DOHH2 (cell line): ENCODE measurements around the gene SLC8A1.

Experiments used
- H3F3A ChIP-seq: fragments of 200-600 bp; sonication (generic), shearing (Covaris generic); 2 replicates; pipeline ENCODE4 v1.6.0; 2016; ENCODE audit warnings: antibody characterized with exemption, mild to moderate bottlenecking; ENCODE audit not compliant: control insufficient read depth, insufficient read depth
- H3K27ac ChIP-seq: fragments of 200-600 bp; sonication (generic); 2 replicates; pipeline ENCODE4 v1.5.1; 2014; ENCODE audit warnings: low read depth, mild to moderate bottlenecking, low read length, moderate library complexity
- H3K27me3 ChIP-seq: fragments of 200-600 bp; sonication (generic); 2 replicates; pipeline ENCODE4 v1.6.1; 2014; ENCODE audit warnings: mild to moderate bottlenecking, low read length, mixed read lengths; ENCODE audit not compliant: control insufficient read depth
- H3K36me3 ChIP-seq: fragments of 200-600 bp; sonication (generic); 2 replicates; pipeline ENCODE4 v1.6.1; 2014; ENCODE audit warnings: mild to moderate bottlenecking, low read length, moderate library complexity, mixed read lengths; ENCODE audit not compliant: control insufficient read depth
- H3K4me1 ChIP-seq: fragments of 200-600 bp; sonication (generic); 2 replicates; pipeline ENCODE4 v1.6.1; 2014; ENCODE audit warnings: mild to moderate bottlenecking, low read length, mixed read lengths; ENCODE audit not compliant: control insufficient read depth
- H3K4me2 ChIP-seq: fragments of 200-600 bp; sonication (generic); 2 replicates; pipeline ENCODE4 v1.6.0; 2014; ENCODE audit warnings: mild to moderate bottlenecking, low read length, moderate library complexity
- H3K4me3 ChIP-seq: fragments of 200-600 bp; sonication (generic); 2 replicates; pipeline ENCODE4 v1.5.1; 2014; ENCODE audit warnings: mild to moderate bottlenecking, low read length, mixed read lengths
- H3K79me2 ChIP-seq: fragments of 200-600 bp; sonication (generic); 2 replicates; pipeline ENCODE4 v1.6.1; 2014; ENCODE audit warnings: mild to moderate bottlenecking, low read length, mixed read lengths; ENCODE audit not compliant: control insufficient read depth
- H3K9me2 ChIP-seq: fragments of 200-600 bp; sonication (generic); replicated peaks from 2 replicates; pipeline ENCODE4 v1.6.1; 2014; ENCODE audit warnings: mild to moderate bottlenecking, low read length, mixed read lengths; ENCODE audit not compliant: control insufficient read depth
- H3K9me3 ChIP-seq: fragments of 200-600 bp; sonication (generic); 2 replicates; pipeline ENCODE4 v1.6.1; 2014; ENCODE audit warnings: antibody characterized with exemption, low read length, mixed read lengths; ENCODE audit not compliant: control insufficient read depth, insufficient read depth
- H4K20me1 ChIP-seq: fragments of 200-600 bp; sonication (generic); 2 replicates; pipeline ENCODE4 v1.6.0; 2014; ENCODE audit warnings: low read depth, mild to moderate bottlenecking, antibody characterized with exemption, low read length, moderate library complexity; ENCODE audit not compliant: control insufficient read depth, insufficient read depth
- CTCF ChIP-seq: fragments of 200-600 bp; sonication (generic); IDR thresholded peaks from one replicate; pipeline ENCODE4 v1.5.1; 2014; ENCODE audit warnings: antibody characterized with exemption, mild to moderate bottlenecking, low read depth, low read length; ENCODE audit not compliant: poor library complexity, severe bottlenecking
- EZH2phosphoT487 ChIP-seq: fragments of 200-600 bp; sonication (generic); IDR thresholded peaks from 2 replicates; pipeline ENCODE4 v1.6.1; 2017; ENCODE audit warnings: borderline replicate concordance, mild to moderate bottlenecking, antibody characterized with exemption, low read length, moderate library complexity, mixed read lengths

The SLC8A1 gene

GRCh38 chr2:40168032-40168431 is 283.9 kb downstream of the SLC8A1 start:
- peaks cover 14% of the 10 kb centered on the region; the same call in 1 of the 2 replicates for H3K36me3 ChIP-seq
- TF ChIP-seq CTCF (no peak), EZH2phosphoT487 (no peak)
- H3K4me3 ChIP-seq: no peak overlapping the region
- H3K4me2 ChIP-seq: no peak overlapping the region
- no peak overlapping the region for H3K27ac ChIP-seq
- H3F3A ChIP-seq: no peaks in the 10 kb centered on the region
- H3K9me3 ChIP-seq: no peaks in the 10 kb centered on the region
- H3K27me3 ChIP-seq: no peaks in the 10 kb centered on the region
- no peaks in the 10 kb centered on the region for H3K79me2 ChIP-seq
- H3K4me1 ChIP-seq: no peaks in the 10 kb centered on the region
- H4K20me1 ChIP-seq: no peaks in the 10 kb centered on the region
- no peaks in the 10 kb centered on the region for H3K9me2 ChIP-seq

GRCh38 chr2:40166006-40166405 is 285.9 kb downstream of the SLC8A1 start:
- no peaks in the 10 kb centered on the region for H3K79me2 ChIP-seq
- H3K4me2 ChIP-seq: no peak overlapping the region
- no peaks in the 10 kb centered on the region for H3F3A ChIP-seq
- TF ChIP-seq CTCF: no peak
- no peak for TF ChIP-seq EZH2phosphoT487
- no peaks in the 10 kb centered on the region for H3K9me3 ChIP-seq
- 0 out of 2 replicates have a peak, but pooled peaks cover 5% of the 10 kb centered on the region for H3K4me1 ChIP-seq
- H3K27ac ChIP-seq: no peak overlapping the region
- H3K9me2 ChIP-seq: no peaks in the 10 kb centered on the region
- H4K20me1 ChIP-seq: no peaks in the 10 kb centered on the region
- H3K36me3 ChIP-seq: peaks cover 31% of the 10 kb centered on the region
- H3K27me3 ChIP-seq: no peaks in the 10 kb centered on the region
- no peak overlapping the region for H3K4me3 ChIP-seq

GRCh38 chr2:40165509-40165844 is 286.4 kb downstream of the SLC8A1 start:
- Histone ChIP-seq H3K4me1 (0 out of 2 replicates have a peak, but pooled peaks cover 6% of the 10 kb centered on the region), H3K27ac (no peak overlapping the region), H3K4me2 (no peak overlapping the region), H4K20me1 (no peaks in the 10 kb centered on the region), H3K36me3 (peaks cover 36% of the 10 kb centered on the region), H3K79me2 (no peaks in the 10 kb centered on the region), H3F3A (no peaks in the 10 kb centered on the region), H3K9me2 (no peaks in the 10 kb centered on the region), H3K4me3 (no peak overlapping the region), H3K9me3 (no peaks in the 10 kb centered on the region), H3K27me3 (no peaks in the 10 kb centered on the region)
- TF ChIP-seq EZH2phosphoT487 (no peak), CTCF (no peak)
